GM12891 (cell line): Measurements from ENCODE around the gene OR8B2.

Experiments
- POLR2A ChIP-seq: IDR thresholded peaks from 2 replicates; pipeline ENCODE4 v1.6.1; 2011; ENCODE audit warnings: low read depth, low read length, control low read depth
- POLR2AphosphoS5 ChIP-seq: IDR thresholded peaks from 2 replicates; pipeline ENCODE4 v1.6.1; 2011; ENCODE audit warnings: low read depth, low read length, control low read depth
- SPI1 ChIP-seq: IDR thresholded peaks from 2 replicates; pipeline ENCODE4 v1.6.1; 2011; ENCODE audit warnings: low read depth, low read length, control low read depth
- TAF1 ChIP-seq: IDR thresholded peaks from 2 replicates; pipeline ENCODE4 v1.6.1; 2011; ENCODE audit warnings: low read depth, low read length, control low read depth

GRCh38 chr11:124398924-124399323 is 14.6 kb upstream of the OR8B2 start, which contains the start of gene OR8B3:
- no peak for TF ChIP-seq POLR2AphosphoS5
- no peak for TF ChIP-seq POLR2A
- no peak for TF ChIP-seq TAF1
- no peak for TF ChIP-seq SPI1
